ENCODE measurements around the gene FAM107A. TPM values are rescaled to one million over a fixed set of nuclear protein-coding genes. Genes with fewer than 3 reads are reported as not detected.
"Not testable (repeated sequence)": the region's sequence is repeated elsewhere in the genome, so short reads cannot be mapped to it uniquely, and the experiment has no call there.

The FAM107A gene
- total RNA-seq, 4 donors from 2014 or later = 35.7 to 107 (median 92.7) TPM

DNA sequence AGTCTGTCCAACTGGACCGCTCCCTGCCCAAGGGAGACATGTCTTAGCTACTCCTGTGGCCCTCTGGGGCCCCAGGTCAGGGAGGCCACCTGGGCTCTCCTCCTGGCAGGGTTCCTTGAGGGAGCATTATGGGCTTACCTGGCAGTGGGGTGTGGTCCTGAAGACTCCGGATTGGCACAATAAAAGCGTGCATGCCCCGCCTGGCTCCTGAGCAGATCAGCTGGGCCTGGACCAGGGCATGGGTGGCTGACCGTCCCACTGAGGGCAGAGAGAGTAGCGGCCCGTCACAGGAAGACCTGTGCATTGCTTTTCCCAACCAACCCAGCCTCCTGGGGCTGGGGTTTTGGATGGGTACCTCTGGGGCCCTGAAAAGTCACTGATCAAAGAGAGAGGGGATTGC lies 45.6 kb downstream of the FAM107A start:
- H3K27ac ChIP-seq (replicated peaks in 1 of 4) = no peak overlapping the region
- intact Hi-C loops (cut with DNase I) = loop anchor here (5.0 to 10.0 kb wide), 3 partner anchors 39 to 347 kb away; partner anchors contain the start of gene KCTD6
- TF ChIP-seq POLR2AphosphoS5 (IDR thresholded peaks at IDR 0.05) (no peak), POLR2A (IDR thresholded peaks at IDR 0.05; ENCODE audit: low read depth) (no peak), EP300 (IDR thresholded peaks at IDR 0.05) (no peak)
- TF ChIP-seq, protein P1, sequence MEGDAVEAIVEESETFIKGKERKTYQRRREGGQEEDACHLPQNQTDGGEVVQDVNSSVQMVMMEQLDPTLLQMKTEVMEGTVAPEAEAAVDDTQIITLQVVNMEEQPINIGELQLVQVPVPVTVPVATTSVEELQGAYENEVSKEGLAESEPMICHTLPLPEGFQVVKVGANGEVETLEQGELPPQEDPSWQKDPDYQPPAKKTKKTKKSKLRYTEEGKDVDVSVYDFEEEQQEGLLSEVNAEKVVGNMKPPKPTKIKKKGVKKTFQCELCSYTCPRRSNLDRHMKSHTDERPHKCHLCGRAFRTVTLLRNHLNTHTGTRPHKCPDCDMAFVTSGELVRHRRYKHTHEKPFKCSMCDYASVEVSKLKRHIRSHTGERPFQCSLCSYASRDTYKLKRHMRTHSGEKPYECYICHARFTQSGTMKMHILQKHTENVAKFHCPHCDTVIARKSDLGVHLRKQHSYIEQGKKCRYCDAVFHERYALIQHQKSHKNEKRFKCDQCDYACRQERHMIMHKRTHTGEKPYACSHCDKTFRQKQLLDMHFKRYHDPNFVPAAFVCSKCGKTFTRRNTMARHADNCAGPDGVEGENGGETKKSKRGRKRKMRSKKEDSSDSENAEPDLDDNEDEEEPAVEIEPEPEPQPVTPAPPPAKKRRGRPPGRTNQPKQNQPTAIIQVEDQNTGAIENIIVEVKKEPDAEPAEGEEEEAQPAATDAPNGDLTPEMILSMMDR (IDR thresholded peaks at IDR 0.05) = no peak
- H3K4me1 ChIP-seq = peaks cover 16 to 47% (median 29%) of the 10 kb centered on the region in 4 donors
- H3K36me3 ChIP-seq = peaks cover 8 to 84% (median 62%) of the 10 kb centered on the region in 4 donors
- no peak overlapping the region for H3K4me3 ChIP-seq
- DNase-seq (ENCODE audit: extremely low spot score) = no peak
- 91% methylated on average over 6 of the region's 7 CpGs for WGBS
- no peaks in the 10 kb centered on the region for H3K9me3 ChIP-seq
- H3K27me3 ChIP-seq = no peaks in the 10 kb centered on the region

DNA sequence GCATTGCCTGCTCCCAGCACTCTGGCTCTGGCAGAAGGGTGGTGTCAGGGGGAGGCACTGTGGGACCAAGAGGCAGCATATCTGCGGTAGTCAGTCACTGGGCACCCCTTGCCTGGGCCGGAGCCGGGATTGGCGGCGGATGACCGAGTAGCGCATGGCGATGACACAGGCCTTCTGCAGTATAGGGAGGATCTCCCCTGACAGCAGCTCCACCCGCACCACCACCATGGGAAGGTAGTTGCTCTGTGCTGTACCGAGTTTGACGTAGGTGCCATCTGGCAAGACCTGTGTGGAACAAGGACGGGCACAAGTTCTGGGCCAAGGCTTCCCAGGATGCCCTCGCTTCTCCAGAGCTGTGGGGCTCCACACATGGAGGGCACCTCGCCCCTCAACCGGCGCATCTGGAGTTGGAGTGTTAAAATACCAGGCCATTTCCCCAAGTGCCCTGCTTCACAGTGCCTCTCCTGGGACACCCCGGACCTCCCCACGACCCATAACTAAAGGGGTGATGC lies 46.8 kb downstream of the FAM107A start:
- 85% methylated on average over 12 of the region's 18 CpGs for WGBS
- Histone ChIP-seq H3K4me3 (no peak overlapping the region), H3K27me3 (no peaks in the 10 kb centered on the region), H3K36me3 (peaks cover 8 to 95% (median 73%) of the 10 kb centered on the region in 4 donors), H3K4me1 (peaks cover 5 to 36% (median 18%) of the 10 kb centered on the region in 4 donors), H3K9me3 (no peaks in the 10 kb centered on the region), H3K27ac (replicated peaks in 1 of 4) (no peak overlapping the region)
- TF ChIP-seq POLR2A (IDR thresholded peaks at IDR 0.05; ENCODE audit: low read depth) (no peak), POLR2AphosphoS5 (IDR thresholded peaks at IDR 0.05) (no peak), EP300 (IDR thresholded peaks at IDR 0.05) (no peak)
- TF ChIP-seq, protein P1 (IDR thresholded peaks at IDR 0.05) = no peak
- intact Hi-C loops (cut with DNase I) = loop anchor here (5.0 to 10.0 kb wide), 3 partner anchors 38 to 346 kb away; partner anchors contain the start of gene KCTD6
- no peak for DNase-seq (ENCODE audit: extremely low spot score)

DNA sequence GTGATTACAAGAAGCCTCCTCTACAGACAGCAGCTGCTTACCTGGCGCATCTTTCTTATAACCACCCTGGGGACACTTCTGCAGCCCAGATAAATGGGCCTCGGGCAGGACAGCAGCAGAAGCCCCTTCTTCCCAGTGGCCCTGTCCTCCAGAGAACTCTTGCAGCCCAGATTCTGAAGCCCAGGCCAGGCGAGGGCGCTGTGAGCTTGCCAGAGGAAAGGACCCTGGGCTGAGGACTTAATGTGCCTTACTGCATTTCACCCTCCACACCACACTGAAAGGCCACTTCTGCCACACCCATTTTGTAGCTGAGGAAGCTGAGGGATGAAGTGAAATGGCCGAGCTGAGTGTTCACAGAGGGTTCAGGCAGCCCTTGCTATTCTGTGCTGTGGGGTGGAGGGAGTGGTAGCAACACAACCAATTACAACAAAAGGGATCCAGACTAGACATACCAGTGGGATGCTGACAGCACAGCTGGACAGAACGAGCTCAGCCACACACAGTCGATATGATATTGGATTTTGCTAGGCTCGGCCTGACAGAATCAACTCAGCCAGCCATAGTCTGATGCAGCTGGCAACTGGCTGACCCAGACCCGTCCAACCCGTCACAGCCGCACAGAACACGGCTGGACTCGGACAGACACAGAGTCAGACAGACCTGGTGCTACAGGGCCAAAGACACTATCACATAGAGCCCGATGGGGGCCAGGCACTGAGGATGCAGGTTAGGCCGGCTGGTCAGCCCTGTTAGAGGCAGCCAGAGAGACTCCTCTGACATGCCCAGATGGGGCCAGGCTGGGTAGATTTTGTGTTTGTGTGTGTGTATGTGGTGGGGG lies 47.5 kb downstream of the FAM107A start:
- DNase-seq (ENCODE audit: extremely low spot score) = peak; percentile 89
- WGBS = 70% methylated on average over 7 of the region's 15 CpGs
- Histone ChIP-seq H3K36me3 (peaks cover 8 to 99% (median 79%) of the 10 kb centered on the region in 4 donors), H3K27me3 (no peaks in the 10 kb centered on the region), H3K4me1 (peaks cover 4 to 29% (median 16%) of the 10 kb centered on the region in 4 donors), H3K9me3 (no peaks in the 10 kb centered on the region), H3K27ac (replicated peaks in 1 of 4) (no peak overlapping the region), H3K4me3 (no peak overlapping the region)
- TF ChIP-seq POLR2A (IDR thresholded peaks at IDR 0.05; ENCODE audit: low read depth) = no peak
- TF ChIP-seq, protein P1 (IDR thresholded peaks at IDR 0.05) = no peak
- TF ChIP-seq POLR2AphosphoS5 (IDR thresholded peaks at IDR 0.05) = no peak
- TF ChIP-seq EP300 (IDR thresholded peaks at IDR 0.05) = no peak
- intact Hi-C loops (cut with DNase I) = loop anchor here (5.0 to 10.0 kb wide), 3 partner anchors 37 to 345 kb away; partner anchors contain the start of gene KCTD6

DNA sequence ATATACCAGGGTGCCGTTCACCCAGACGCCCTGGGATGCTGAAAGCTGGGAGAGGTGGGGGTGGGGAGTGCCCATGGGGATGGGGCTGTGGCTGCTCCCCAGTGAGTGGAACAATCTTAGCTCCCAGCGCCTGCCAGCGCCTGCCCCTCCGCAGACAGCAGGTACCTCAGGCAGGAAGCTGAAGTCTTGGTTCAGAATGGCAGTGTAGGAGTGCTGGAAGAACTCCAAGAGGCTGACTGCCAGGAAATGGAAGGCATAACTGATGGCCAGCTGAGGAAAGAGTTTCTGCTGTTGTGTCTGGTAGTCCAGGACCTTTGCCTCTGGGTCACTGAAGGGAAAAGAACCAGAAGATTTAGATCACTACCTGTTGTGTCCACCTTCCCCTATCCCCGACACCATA lies 48.6 kb downstream of the FAM107A start:
- Histone ChIP-seq H3K4me1 (peaks cover 4 to 27% (median 16%) of the 10 kb centered on the region in 4 donors), H3K27me3 (no peaks in the 10 kb centered on the region), H3K9me3 (no peaks in the 10 kb centered on the region), H3K4me3 (no peak overlapping the region), H3K36me3 (peaks cover 8 to 99% (median 79%) of the 10 kb centered on the region in 4 donors), H3K27ac (replicated peaks in 1 of 4) (no peak overlapping the region)
- peak; percentile 91 for DNase-seq (ENCODE audit: extremely low spot score)
- TF ChIP-seq EP300 (IDR thresholded peaks at IDR 0.05) = no peak
- TF ChIP-seq POLR2A (IDR thresholded peaks at IDR 0.05; ENCODE audit: low read depth) = no peak
- TF ChIP-seq POLR2AphosphoS5 (IDR thresholded peaks at IDR 0.05) = no peak
- TF ChIP-seq, protein P1 (IDR thresholded peaks at IDR 0.05) = no peak
- intact Hi-C loops (cut with DNase I) = no loop called here
- WGBS = 22% methylated on average over 4 of the region's 6 CpGs

- DNase-seq (ENCODE audit: extremely low spot score); H3K27ac ChIP-seq (replicated peaks in 1 of 4); H3K9me3 ChIP-seq; H3K27me3 ChIP-seq; H3K4me3 ChIP-seq; intact Hi-C loops (cut with DNase I): not testable (repeated sequence)
- WGBS = 92% methylated on average over 3 of the region's 3 CpGs
- Histone ChIP-seq H3K36me3 (peaks cover 11 to 99% (median 82%) of the 10 kb centered on the region in 4 donors), H3K4me1 (peaks cover 0 to 17% (median 8%) of the 10 kb centered on the region in 4 donors)
Measured at GRCh38 chr3:58527440-58527839, 49.8 kb downstream of the FAM107A start.

Measured in esophagus muscularis mucosa (tissue), 4 donors.